Neural cell (in vitro differentiated cells): ENCODE results near the gene NTRK2. TPM values are rescaled to one million over a fixed set of nuclear protein-coding genes. Genes with fewer than 3 reads are reported as not detected.

Experiments
- H2AFZ ChIP-seq: fragments of 200-600, 300-800 bp; sonication (generic), shearing (Covaris generic); 2 replicates; pipeline ENCODE4 v1.6.0; 2014; ENCODE audit warnings: low read depth, mild to moderate bottlenecking, antibody characterized with exemption, low read length, moderate library complexity
- H3F3A ChIP-seq: fragments of 200-600 bp; shearing (Covaris generic); 2 replicates; pipeline ENCODE4 v1.6.1; 2016; ENCODE audit warnings: mild to moderate bottlenecking, moderate library complexity, mixed read lengths, antibody characterized with exemption, low read length; ENCODE audit not compliant: insufficient read depth, poor library complexity, severe bottlenecking
- H3K27ac ChIP-seq: fragments of 200-600, 300-800 bp; sonication (generic), shearing (Covaris generic); 2 replicates; pipeline ENCODE4 v1.5.1; 2014; ENCODE audit warnings: mild to moderate bottlenecking, low read length, moderate library complexity
- H3K27me3 ChIP-seq: fragments of 300-800, 200-600 bp; sonication (generic), shearing (Covaris generic); 2 replicates; pipeline ENCODE4 v1.6.0; 2014; ENCODE audit warnings: mild to moderate bottlenecking, low read depth, low read length, moderate library complexity; ENCODE audit not compliant: insufficient read depth
- H3K36me3 ChIP-seq: fragments of 300-800, 200-600 bp; sonication (generic), shearing (Covaris generic); 2 replicates; pipeline ENCODE4 v1.5.1; 2014; ENCODE audit warnings: mild to moderate bottlenecking, antibody characterized with exemption, low read length, moderate library complexity; ENCODE audit not compliant: insufficient read depth
- H3K4me2 ChIP-seq: fragments of 300-800, 200-600 bp; sonication (generic), shearing (Covaris generic); 2 replicates; pipeline ENCODE4 v1.6.0; 2014; ENCODE audit warnings: mild to moderate bottlenecking, low read length
- H3K4me3 ChIP-seq: fragments of 300-800, 200-600 bp; sonication (generic), shearing (Covaris generic); 2 replicates; pipeline ENCODE4 v1.5.1; 2014; ENCODE audit warnings: mild to moderate bottlenecking, low read length, moderate library complexity
- H3K79me2 ChIP-seq: fragments of 200-600 bp; shearing (Covaris generic); replicated peaks from 2 replicates; pipeline ENCODE4 v1.6.0; 2014; ENCODE audit warnings: mild to moderate bottlenecking, low read length, moderate library complexity; ENCODE audit not compliant: insufficient read depth
- H3K9ac ChIP-seq: fragments of 300-800, 200-600 bp; sonication (generic), shearing (Covaris generic); 2 replicates; pipeline ENCODE4 v1.6.1; 2016; ENCODE audit warnings: mild to moderate bottlenecking, low read length, mixed read lengths
- H3K9me2 ChIP-seq: fragments of 200-600 bp; shearing (Covaris generic); 2 replicates; pipeline ENCODE4 v1.6.1; 2016; ENCODE audit warnings: mild to moderate bottlenecking, low read length, mixed read lengths; ENCODE audit not compliant: insufficient read depth
- H3K9me3 ChIP-seq: fragments of 200-600, 300-800 bp; sonication (generic), shearing (Covaris generic); 2 replicates; pipeline ENCODE4 v1.6.1; 2016; ENCODE audit warnings: mild to moderate bottlenecking, mixed run types, low read length, moderate library complexity, mixed read lengths
- H4K20me1 ChIP-seq: fragments of 200-600 bp; shearing (Covaris generic); 2 replicates; pipeline ENCODE4 v1.6.1; 2016; ENCODE audit warnings: mild to moderate bottlenecking, mixed run types; ENCODE audit not compliant: insufficient read depth
- EP300 ChIP-seq: fragments of 450-650 bp; conservative IDR thresholded peaks from 2 replicates; pipeline ENCODE4 v1.6.1; 2014; ENCODE audit warnings: antibody characterized with exemption, mild to moderate bottlenecking, moderate library complexity; ENCODE audit not compliant: poor library complexity, severe bottlenecking
- EZH2 ChIP-seq: fragments of 200-600, 300-800 bp; shearing (Covaris generic), sonication (generic); IDR thresholded peaks from 2 replicates; pipeline ENCODE4 v1.6.1; 2014; ENCODE audit warnings: antibody characterized with exemption, low read length, borderline replicate concordance, mild to moderate bottlenecking; ENCODE audit not compliant: insufficient read depth, poor library complexity, severe bottlenecking
- MXI1 ChIP-seq: fragments of 450-650 bp; conservative IDR thresholded peaks from 2 replicates; pipeline ENCODE4 v1.6.1; 2014; ENCODE audit warnings: antibody characterized with exemption, mild to moderate bottlenecking; ENCODE audit not compliant: poor library complexity, severe bottlenecking
- POLR2AphosphoS5 ChIP-seq: IDR thresholded peaks from 2 replicates; pipeline ENCODE4 v1.6.1; 2012
- RAD21 ChIP-seq: fragments of 450-650 bp; conservative IDR thresholded peaks from 2 replicates; pipeline ENCODE4 v1.6.1; 2014; ENCODE audit warnings: antibody characterized with exemption, mild to moderate bottlenecking, moderate library complexity
- TAF1 ChIP-seq: IDR thresholded peaks from 2 replicates; pipeline ENCODE4 v1.6.1; 2012; ENCODE audit warnings: low read depth
- polyA plus RNA-seq: library from polyadenylated mRNA; depleted of rRNA; stranded (reverse); fragments of >200 nt; gene quantifications from 2 replicates; pipeline ENCODE4 v1.2.3, GENCODE V29; 2014
- TF ChIP-seq, protein P1 (sequence below): fragments of 450-650 bp; IDR thresholded peaks from 2 replicates; pipeline ENCODE4 v1.5.1; 2014; ENCODE audit warnings: antibody characterized with exemption, mild to moderate bottlenecking, moderate library complexity; ENCODE audit not compliant: poor library complexity, severe bottlenecking
- TF ChIP-seq, protein P2 (sequence below): IDR thresholded peaks from 2 replicates; pipeline ENCODE4 v1.6.1; 2012; ENCODE audit warnings: borderline replicate concordance

NTRK2 gene
- polyA plus RNA-seq, 1 donor from 2014 or later, result 14.2 TPM

DNA sequence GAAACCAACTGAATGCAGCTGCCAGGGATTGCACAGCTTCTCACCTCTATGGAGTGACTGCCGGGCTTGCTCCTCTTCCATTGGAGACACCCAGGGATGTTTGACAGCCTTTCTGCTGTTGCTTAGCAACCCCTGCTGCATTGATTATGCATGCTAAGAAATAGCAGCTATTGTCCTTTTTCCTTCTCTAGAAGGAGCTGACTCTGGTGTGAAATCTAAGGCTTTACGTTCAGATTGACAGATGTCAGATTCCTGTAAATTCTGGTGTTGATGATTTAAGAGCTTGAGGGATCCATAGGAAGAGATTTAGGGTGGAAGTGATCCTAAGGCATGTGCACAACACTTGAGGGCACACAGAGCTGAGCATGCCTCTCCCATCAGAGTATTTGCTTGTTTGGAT lies 267.7 kb downstream of the NTRK2 start:
- Histone ChIP-seq H3K4me3 (peak overlapping the region; percentile 57), H3K27me3 (no peaks in the 10 kb centered on the region), H3K4me2 (peak overlapping the region; percentile 73), H2AFZ (peak overlapping the region; percentile 5), H3K9ac (peak overlapping the region; percentile 75), H3K27ac (peak overlapping the region; percentile 98), H3F3A (peaks cover 17% of the 10 kb centered on the region), H4K20me1 (no peaks in the 10 kb centered on the region), H3K9me3 (no peaks in the 10 kb centered on the region), H3K36me3 (no peaks in the 10 kb centered on the region), H3K9me2 (no peaks in the 10 kb centered on the region), H3K79me2 (no peaks in the 10 kb centered on the region)
- no peak for TF ChIP-seq EZH2
- TF ChIP-seq, protein P1, sequence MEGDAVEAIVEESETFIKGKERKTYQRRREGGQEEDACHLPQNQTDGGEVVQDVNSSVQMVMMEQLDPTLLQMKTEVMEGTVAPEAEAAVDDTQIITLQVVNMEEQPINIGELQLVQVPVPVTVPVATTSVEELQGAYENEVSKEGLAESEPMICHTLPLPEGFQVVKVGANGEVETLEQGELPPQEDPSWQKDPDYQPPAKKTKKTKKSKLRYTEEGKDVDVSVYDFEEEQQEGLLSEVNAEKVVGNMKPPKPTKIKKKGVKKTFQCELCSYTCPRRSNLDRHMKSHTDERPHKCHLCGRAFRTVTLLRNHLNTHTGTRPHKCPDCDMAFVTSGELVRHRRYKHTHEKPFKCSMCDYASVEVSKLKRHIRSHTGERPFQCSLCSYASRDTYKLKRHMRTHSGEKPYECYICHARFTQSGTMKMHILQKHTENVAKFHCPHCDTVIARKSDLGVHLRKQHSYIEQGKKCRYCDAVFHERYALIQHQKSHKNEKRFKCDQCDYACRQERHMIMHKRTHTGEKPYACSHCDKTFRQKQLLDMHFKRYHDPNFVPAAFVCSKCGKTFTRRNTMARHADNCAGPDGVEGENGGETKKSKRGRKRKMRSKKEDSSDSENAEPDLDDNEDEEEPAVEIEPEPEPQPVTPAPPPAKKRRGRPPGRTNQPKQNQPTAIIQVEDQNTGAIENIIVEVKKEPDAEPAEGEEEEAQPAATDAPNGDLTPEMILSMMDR, result peak; percentile 30
- peak; percentile 52 for TF ChIP-seq RAD21
- TF ChIP-seq POLR2AphosphoS5, result peak; percentile 77
- peak; percentile 68 for TF ChIP-seq MXI1
- TF ChIP-seq TAF1, result no peak
- TF ChIP-seq, protein P2, sequence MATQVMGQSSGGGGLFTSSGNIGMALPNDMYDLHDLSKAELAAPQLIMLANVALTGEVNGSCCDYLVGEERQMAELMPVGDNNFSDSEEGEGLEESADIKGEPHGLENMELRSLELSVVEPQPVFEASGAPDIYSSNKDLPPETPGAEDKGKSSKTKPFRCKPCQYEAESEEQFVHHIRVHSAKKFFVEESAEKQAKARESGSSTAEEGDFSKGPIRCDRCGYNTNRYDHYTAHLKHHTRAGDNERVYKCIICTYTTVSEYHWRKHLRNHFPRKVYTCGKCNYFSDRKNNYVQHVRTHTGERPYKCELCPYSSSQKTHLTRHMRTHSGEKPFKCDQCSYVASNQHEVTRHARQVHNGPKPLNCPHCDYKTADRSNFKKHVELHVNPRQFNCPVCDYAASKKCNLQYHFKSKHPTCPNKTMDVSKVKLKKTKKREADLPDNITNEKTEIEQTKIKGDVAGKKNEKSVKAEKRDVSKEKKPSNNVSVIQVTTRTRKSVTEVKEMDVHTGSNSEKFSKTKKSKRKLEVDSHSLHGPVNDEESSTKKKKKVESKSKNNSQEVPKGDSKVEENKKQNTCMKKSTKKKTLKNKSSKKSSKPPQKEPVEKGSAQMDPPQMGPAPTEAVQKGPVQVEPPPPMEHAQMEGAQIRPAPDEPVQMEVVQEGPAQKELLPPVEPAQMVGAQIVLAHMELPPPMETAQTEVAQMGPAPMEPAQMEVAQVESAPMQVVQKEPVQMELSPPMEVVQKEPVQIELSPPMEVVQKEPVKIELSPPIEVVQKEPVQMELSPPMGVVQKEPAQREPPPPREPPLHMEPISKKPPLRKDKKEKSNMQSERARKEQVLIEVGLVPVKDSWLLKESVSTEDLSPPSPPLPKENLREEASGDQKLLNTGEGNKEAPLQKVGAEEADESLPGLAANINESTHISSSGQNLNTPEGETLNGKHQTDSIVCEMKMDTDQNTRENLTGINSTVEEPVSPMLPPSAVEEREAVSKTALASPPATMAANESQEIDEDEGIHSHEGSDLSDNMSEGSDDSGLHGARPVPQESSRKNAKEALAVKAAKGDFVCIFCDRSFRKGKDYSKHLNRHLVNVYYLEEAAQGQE, result peak; percentile 84
- peak; percentile 91 for TF ChIP-seq EP300

DNA sequence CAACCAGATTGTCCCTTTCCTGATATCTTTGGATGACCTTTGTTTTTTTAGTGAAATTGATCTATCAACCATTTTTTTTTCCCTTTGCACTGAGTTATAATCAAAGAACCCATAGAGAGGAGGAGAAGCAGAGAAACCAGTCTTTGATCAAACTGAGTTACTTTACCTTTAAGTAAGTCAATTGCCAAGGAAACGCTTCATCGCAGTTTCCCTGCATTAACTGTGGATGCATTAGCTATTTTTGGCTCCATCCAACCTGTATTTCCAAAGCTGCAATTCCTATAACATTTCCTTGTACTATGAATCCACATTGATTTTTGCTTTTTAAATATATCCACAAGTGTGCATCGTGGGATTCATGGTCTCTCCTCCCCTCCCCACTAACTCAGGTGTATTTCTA lies 268.1 kb downstream of the NTRK2 start:
- H3K4me3 ChIP-seq, result peak overlapping the region; percentile 57
- H3K36me3 ChIP-seq, result no peaks in the 10 kb centered on the region
- peak overlapping the region; percentile 5 for H2AFZ ChIP-seq
- TF ChIP-seq EP300, result no peak
- no peak for TF ChIP-seq RAD21
- TF ChIP-seq, protein P1, result no peak
- TF ChIP-seq EZH2, result no peak
- no peak for TF ChIP-seq MXI1
- H3K4me2 ChIP-seq, result peak overlapping the region; percentile 73
- H3K79me2 ChIP-seq, result no peaks in the 10 kb centered on the region
- H4K20me1 ChIP-seq, result no peaks in the 10 kb centered on the region
- peak overlapping the region; percentile 98 for H3K27ac ChIP-seq
- no peaks in the 10 kb centered on the region for H3K27me3 ChIP-seq
- H3K9me3 ChIP-seq, result no peaks in the 10 kb centered on the region
- peaks cover 17% of the 10 kb centered on the region for H3F3A ChIP-seq
- H3K9me2 ChIP-seq, result no peaks in the 10 kb centered on the region
- peak overlapping the region; percentile 75 for H3K9ac ChIP-seq
